ENCODE results near the gene PLPPR2.
A peak's percentile ranks its signal among the peaks of the same experiment; 100 is the strongest.
"Not testable (repeated sequence)": the region's sequence is repeated elsewhere in the genome, so short reads cannot be mapped to it uniquely, and the experiment has no call there.

PLPPR2 gene, protein sequence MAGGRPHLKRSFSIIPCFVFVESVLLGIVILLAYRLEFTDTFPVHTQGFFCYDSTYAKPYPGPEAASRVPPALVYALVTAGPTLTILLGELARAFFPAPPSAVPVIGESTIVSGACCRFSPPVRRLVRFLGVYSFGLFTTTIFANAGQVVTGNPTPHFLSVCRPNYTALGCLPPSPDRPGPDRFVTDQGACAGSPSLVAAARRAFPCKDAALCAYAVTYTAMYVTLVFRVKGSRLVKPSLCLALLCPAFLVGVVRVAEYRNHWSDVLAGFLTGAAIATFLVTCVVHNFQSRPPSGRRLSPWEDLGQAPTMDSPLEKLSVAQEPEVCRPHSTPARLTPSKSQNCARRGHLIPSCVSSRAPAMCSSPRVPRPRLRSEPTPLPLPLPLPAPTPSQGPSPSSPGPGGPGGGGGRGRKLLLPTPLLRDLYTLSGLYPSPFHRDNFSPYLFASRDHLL

DNA sequence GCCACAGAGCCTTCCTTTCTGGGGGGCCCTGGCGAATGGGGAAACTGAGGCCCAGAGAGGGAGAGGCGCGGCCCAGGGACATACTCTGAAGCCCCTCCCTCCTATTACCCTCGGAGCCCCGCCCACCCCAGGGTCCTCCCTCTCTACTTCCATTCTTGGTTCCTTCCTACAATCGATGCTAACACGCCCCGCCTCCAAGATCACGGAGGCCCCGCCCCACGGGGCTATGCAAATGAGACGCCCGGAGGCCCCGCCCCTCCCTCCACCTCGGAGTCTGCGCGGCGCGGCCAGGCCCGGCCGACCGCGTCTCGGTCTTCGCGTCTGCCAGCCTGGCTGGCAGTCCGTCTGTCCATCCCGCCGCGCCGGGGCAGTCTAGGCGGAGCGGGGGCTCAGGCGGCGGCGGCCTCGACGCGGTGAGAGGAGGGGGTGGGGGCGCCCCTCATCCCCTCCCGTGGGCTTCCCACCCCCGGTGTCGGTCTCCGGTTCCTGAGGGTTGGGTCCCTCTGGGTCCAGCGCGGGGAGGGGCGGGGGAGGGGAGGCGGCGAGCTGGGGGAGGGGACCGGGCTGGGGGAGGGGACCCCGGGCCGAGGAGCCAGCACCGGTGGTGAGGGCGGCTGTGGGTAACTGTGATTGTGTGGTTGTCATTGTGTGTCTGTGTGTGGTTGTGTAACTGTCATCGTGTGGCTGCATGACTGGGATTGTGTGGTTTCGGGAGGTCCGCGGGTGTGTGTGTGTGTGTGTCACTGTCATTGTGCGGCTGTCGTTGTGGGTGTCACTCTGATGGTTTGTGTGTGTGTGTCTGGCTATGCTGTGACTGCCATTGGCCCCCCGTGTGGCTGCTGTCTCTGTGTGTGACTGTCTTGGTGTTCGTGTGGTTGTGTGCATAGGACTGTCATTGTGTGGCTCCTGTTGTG, at the start of gene PLPPR2:
Gene PLPPR2 (plus strand): TSS at position 273 of the 914 bp plus-strand sequence. CDS start 2,242 bp downstream, outside the sequence.
- DNase-seq (ENCODE audit: low read depth), result no peak

DNA sequence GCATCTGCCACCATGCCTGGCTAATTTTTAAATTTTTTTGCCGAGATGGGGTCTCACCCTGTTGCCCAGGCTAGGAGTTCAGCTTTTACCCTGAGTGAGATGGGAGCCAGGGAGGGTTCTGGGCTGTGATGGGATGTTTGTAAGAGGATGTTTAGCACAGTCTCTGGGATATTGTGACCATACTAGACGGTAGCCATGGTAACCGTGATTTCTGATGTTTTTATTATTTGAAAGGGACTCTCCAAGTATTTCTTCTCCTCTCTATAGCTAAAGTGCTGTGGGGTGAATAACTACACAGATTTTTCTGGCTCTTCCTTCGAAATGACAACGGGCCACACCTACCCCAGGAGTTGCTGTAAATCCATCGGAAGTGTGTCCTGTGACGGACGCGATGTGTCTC, 48.9 kb upstream of the PLPPR2 start:
- no peak for DNase-seq (ENCODE audit: low read depth)

DNA sequence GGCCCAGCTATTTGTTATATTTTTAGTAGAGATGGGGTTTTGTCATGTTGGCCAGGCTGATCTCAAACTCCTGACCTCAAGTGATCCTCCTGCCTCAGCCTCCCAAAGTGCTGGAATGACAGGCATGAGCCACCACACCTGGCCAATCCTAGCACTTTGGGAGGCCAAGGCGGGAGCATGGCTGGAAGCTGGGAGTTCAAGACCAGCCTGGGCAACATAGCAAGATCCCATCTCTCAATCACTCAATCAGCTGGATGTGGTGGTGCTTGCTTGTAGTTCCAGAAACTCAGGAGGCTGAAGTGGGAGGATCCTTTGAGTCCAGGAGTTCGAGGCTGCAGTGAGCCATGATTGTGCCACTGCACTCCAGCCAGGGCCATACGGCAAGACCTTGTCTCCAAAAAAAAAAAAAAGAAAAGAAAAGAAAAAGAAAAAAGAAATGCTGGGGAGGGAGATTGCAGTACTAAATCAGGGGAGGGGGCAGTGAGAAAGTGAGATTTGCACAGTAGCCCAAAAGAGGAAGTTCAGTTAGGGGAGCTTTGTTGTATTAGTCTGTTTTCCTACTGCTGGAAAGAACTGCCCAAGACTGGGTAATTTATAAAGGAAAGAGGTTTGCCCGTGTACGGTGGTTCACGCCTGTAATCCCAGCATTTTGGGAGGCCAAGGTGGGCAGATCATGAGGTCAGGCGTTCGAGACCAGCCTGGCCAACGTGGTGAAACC, 34.8 kb upstream of the PLPPR2 start:
- DNase-seq (ENCODE audit: low read depth), result not testable (repeated sequence)

DNA sequence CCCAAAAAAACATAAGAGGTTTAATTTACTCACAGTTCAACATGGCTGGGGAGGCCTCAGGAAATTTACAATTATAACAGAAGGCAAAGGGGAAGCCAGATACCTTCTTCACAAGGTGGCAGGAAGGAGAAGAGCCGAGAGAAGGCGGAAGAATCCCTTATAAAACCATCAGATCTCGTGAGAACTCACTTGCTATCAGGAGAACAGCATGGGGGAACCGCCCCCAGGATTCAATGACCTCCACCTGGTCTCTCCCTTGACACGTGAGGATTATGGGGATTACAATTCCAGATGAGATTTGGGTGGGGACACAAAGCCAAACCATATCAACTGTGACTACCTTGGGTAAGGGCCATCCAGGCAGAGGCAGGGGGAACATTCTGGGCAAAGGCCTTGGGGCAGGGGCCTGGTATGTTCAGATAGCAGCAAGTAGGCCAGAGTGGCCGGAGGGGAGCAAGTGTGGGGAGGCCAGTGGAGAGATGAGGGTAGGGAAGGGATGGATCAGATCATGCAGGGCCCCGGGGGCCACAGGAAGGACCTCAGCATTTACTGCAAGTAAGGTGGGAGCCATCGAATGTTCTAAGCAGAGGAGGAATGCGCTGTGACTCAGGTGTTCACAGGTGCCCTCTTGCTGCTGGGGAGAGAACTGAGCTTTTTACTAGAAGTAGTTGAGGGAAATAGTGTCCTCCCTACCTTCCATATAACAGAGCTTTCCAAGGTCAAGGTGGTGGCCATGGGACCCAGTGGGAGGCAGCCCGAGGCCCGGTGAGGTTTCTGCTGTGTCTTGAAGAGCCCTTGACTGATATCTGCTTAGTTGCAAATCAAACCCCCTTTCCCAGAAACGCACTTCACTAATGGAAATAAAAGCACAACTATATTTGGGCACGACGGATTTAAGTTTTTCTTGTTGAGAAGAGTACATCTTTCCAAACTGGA, 33.8 kb upstream of the PLPPR2 start:
- no peak for DNase-seq (ENCODE audit: low read depth)

DNA sequence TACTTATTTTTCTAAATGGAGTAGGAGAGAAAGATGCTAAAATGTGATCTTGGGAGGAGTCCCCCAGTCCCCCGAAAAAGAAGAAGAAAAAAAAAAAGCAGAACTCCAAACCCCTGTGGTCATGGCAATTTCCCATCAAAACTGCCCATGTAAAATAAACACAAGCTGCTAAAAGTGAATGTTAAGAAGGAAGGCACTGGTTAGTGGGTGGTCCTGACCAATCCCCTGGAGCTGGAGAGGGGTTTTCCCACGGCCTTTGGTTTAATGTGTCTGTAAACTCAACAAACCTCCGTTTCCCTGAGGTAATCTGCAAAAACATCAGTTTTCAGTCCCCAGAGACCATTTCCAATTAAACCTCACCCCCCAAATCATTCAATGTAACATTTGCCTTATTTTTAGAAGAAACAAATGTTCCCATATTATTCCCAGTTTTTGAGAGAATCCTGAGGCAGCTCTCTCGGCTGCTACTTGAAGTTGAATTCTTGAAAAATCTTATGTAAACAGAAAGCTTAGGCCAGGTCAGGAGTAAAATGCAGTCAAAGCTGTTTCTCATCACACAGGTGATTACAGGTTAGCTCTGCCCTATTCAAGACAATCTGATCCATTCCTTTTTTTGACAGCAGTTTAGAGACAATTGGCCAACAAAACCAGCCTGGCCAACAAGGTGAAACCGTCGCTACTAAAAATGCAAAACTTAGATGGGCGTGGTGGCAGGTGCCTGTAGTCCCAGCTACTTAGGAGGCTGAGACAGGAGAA, 32.8 kb upstream of the PLPPR2 start:
- no peak for DNase-seq (ENCODE audit: low read depth)

DNA sequence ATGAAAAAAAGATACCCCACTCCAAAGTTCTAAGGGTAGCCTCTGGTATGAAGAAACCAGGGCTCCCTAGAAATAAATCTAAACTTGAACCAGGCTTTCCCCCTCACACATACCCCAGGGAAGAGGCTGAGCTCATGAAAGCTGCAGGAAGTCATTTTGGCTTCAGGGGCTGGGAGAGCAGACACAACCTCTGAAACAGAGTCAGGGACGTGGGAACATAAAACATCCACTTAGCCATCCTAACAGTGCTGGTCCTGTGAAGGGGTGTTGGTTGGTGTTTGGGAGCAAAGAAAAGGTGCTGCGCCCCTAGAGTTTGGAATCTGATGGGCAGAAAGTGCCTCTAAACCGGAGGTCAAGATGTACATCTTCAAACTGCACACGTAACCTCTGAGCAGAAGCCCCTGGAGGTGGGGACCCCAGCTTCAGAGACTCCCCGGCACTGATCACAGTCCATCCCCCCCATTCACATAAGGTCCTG, 31.6 kb upstream of the PLPPR2 start:
- no peak for DNase-seq (ENCODE audit: low read depth)

DNA sequence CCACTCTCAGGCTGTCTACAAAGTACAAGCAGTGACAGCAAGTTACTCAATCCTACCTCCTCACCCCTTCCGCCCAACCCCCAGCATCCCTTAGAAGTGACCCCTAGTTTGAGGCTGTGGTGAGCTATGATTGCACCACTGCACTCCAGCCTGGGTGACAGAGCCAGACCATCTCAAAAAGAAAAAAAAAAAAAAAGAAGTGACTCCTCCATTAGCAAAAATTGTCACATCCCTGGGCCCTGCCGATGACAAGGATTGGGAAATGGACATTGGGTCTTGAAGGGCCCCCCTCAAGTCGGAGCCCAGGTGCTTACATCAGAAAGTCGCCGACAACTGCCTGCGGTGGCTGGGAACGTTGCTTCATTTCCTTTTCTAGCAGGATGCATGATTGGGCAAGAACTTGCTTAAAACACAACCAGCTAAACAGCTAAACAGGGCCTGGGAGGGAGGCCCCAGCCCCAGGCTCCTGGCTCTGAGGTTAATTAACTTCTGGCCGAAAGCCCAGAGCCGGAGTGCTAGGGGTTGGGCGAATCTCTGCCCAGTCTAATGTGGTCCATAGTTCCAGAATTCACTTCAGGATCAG, 31.1 kb upstream of the PLPPR2 start:
- peak; percentile 78 for DNase-seq (ENCODE audit: low read depth)

DNA sequence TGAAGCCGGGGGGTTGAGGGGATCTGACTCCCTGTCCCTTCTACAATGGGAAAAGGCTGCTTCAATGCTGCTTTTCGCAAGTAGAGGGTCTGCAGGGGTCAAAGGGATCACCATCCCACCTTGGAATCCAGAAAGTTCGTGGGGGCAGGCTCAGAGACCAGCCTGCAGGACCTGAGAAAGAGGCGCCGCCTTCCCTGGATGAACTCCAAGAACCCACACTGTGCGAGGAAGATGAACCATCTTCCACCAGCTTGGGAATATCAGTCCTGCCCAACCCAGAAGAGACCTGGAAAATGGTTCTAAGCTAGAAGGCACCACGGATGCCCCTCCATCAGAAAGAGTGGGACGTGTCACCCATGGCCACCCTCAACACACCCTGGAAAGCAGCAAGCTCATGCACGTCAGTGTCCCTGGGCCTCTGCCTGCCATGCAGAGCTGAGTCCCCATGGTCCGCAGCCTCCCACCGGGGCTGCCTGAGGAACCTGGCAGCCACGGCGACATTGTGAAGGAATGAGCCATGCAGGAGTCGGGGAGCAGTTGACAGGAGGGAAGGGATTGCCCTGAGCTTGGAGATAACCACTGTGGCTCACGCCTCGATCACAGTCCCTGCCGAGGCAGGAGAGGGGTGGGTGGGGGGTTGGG, 30.4 kb upstream of the PLPPR2 start:
- no peak for DNase-seq (ENCODE audit: low read depth)

DNA sequence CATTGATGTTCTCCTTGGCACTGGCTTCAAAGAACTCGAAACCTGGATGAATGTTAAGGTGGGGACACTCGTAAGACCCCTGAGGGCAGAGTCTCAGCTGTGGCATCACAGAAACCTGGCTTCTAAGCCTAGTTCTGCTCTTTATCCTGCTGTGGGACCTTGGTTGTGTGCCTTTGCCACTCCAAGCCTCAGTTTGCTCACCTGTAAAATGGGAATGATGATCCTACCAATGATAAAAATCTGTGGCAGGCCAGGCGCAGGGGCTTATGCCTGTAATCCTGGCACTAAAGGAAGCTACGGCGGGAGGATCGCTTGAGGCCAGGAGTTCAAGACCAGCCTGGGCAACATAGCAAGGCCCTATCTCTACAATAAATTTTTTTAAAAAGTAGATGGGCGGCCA, 29.7 kb upstream of the PLPPR2 start:
- DNase-seq (ENCODE audit: low read depth), result no peak

DNA sequence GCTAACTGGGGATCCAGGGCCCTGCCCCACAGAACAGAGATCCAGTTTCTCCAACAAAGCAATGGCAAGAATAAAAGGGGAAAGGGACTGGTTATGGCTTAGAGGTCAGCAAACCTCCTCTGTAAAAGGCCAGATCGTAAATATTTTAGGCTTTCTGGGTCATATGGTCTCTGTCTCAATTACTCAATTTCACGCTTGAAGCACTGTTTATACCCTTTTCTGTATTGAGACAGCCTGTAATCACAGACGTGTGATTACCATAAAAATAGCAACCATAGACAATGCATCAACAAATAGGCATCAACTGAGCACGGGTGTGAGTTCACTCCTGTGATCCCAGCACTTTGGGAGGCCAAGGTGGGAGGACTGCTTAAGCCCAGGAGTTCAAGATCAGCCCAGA, 25.1 kb upstream of the PLPPR2 start:
- no peak for DNase-seq (ENCODE audit: low read depth)

DNA sequence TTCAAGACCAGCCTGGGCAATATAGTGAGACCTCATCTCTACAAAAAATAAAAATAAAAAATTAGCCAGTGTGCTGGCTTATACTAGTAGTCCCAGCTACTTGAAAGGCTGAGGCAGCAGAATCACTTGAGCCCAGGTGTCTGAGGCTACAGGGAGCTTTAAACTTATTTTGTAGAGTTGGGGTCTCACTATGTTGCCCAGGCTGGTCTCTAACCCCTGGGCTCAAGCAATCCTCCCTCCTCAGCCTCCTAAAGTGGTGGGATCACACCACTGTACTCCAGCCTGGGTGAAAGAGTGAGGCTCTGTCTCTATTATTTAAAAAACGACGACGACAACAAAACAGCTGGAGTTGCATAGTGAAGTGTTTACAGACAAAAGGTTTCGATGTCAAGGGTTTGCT, 23.7 kb upstream of the PLPPR2 start:
- DNase-seq (ENCODE audit: low read depth), result no peak

DNA sequence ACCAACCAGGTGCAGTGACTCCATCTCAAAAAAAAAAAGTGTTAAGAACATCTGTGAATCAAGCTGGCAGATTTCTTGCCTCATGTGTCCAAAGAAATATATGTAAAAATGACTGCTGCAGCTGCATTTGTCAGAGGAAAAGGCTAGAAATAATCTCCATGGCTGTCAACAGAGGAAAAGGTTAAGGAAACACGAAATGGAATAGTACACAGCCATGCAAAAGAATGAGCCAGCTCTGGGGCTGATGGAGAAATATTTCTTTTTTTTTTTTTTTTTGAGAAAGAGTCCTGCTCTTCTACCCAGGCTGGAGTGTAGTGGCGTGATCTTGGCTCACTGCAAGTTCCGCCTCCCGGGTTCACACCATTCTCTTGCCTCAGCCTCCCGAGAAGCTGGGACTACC, 22.4 kb upstream of the PLPPR2 start:
- no peak for DNase-seq (ENCODE audit: low read depth)

DNA sequence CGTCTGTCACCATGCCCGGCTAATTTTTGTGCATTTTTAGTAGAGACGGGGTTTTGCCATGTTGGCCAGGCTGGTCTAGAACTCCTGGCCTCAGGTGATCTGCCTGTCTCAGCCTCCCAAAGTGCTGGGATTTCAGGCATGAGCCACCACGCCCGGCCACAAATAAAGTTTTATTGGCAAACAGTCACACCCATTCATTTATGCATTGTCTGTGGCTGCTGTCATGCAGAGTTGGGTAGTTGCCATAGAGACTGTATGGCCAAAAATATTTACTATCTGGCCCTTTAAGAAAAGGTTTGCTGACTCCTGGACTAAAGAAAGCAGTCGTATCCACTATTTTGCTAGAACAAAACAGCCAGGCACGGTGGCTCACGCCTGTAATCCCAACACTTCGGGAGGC, 21.4 kb upstream of the PLPPR2 start:
- not testable (repeated sequence) for DNase-seq (ENCODE audit: low read depth)

DNA sequence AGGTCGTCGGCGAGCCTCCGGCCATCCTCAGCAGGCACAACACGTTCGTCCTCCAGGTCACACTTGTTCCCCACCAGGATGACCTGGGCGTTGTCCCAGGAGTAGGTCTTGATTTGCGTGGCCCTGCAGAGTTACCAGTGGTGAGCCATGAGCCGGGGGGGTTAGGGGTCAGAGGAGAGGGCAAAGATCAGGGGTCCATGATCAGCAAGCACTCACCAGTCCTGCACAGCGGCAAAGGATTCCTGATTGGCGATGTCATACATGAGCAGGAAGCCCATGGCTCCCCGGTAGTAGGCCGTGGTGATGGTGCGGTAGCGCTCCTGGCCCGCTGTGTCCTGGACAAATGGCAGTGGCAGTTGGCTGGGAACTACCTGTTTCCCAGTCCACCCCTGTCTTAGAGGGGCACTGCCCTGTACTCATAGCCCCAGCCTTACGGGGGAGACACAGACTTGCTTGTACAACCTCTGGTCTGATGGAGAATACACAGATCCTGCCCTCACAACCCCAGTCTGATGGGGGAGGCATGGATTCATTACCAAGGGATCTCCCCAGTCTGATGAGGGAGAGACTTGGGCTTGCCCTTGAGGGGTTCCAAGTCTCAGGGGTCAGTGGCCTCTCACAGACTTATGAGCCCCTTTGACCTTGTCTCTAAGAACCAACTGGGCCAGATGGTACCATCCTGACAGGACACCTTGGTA, 19.6 kb upstream of the PLPPR2 start:
- DNase-seq (ENCODE audit: low read depth), result no peak

DNA sequence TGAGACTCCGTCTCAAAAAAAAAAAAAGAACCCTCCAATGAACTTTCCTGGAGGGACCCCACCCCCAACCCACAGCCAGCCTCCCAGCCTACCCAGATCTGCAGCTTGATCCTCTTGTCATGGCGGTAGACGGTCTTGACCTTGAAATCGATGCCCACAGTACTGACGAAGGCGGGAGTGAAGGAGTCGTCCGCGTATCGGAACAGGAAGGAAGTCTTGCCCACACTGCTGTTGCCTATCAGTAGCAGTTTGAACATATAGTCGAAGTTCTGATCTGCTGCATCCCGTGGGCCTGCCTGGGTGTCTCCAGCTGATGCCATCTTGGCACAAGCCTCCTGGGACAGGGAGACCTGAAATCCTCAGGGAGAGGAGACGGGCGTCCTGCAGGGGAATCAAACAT, 18.2 kb upstream of the PLPPR2 start:
- no peak for DNase-seq (ENCODE audit: low read depth)

DNA sequence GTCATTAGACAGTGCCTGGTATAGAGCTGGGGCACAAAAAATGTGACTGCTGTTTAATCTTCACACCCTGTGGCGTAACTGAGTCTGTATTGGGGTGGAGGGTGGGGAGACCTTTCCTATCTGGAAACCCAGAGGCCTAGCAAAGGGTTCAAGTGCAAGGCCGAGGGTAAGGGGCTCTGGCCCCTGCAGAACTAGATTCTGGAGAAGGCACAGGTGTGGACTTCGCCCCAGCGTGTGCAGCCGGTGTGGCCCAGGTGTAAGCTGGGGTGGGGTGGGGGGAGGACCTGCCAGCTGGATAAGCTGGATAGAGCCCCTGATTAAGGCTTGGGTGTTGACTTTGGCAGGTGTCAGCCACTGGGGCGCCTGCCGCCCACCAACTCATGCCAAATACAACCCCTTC, 17.1 kb upstream of the PLPPR2 start:
- DNase-seq (ENCODE audit: low read depth), result no peak

DNA sequence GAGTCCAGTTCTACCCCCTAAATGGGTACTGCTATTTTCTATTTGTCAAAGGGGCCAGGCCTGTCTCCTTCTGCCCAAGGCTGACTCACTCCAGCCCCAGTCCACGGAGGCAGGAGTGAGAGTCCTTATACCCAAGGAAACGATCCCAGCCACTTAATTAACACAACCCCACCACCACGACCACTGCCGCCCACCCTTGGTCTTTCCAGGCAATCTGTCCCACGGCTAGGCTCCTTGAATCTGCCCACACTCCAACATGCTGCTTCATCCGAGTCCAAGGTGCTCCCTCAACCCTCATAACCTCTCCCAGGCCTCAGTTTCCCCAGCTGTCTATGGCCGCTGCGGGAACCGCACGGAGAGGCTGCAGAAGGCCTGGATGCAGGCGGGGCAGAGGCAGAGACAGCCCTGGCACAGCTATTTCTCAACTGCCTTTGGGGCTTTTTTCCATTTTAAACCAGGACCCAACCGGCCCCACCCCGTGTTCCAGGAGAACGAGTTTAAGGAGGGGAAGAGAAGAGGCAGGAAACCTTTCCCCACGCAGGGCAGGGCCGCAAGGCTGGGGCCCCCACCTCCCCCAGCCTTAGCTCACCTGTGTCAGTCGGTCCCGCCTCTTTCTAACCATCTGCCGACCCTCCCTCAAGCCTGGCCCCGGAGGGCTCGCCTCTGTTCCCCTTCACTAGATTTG, 16.5 kb upstream of the PLPPR2 start:
- DNase-seq (ENCODE audit: low read depth), result no peak
